PC-9 (cell line): Measurements from ENCODE around the gene TRPM6. TPM values are rescaled to one million over a fixed set of nuclear protein-coding genes. Genes with fewer than 3 reads are reported as not detected.

ENCODE experiments used
- BruUV-seq: library from RNA; stranded (reverse); fragments of 400-500 nt; replicated peaks from 2 replicates; lab custom pipeline; 2021; lab: Mats Ljungman, UMichigan
- CTCF ChIA-PET: fragments of 300-600 bp; sonication (Branson Sonifier 250); formaldehyde crosslinking; loops from one replicate; lab custom pipeline; 2022; ENCODE audit warnings: antibody characterized with exemption; lab: Charles Lee
- POLR2A ChIA-PET: fragments of 300-600 bp; sonication (Branson Sonifier 250); formaldehyde crosslinking; loops from one replicate; lab custom pipeline; 2022; ENCODE audit warnings: antibody characterized with exemption; ENCODE audit not compliant: unreplicated experiment; lab: Charles Lee
- DNase-seq, 2 experiments: peaks; one replicate each; pipeline versions ENCODE4 v3.0.0 to v3.0.0-alpha.2; 2015 to 2022; ENCODE audit warnings: mixed read lengths in 1 of 2
- H2AFZ ChIP-seq: fragments of 200-600 bp; sonication (generic); 2 replicates; pipeline ENCODE4 v1.8.1; 2017; ENCODE audit warnings: antibody characterized with exemption
- H3F3A ChIP-seq: fragments of 200-600 bp; sonication (generic); 2 replicates; pipeline ENCODE4 v1.8.1; 2017; ENCODE audit warnings: antibody characterized with exemption, mild to moderate bottlenecking, low read depth; ENCODE audit not compliant: insufficient read depth
- H3K27ac ChIP-seq: fragments of 200-600 bp; sonication (generic); 2 replicates; pipeline ENCODE4 v1.6.1; 2016; ENCODE audit warnings: mixed run types
- H3K27me3 ChIP-seq: fragments of 200-600 bp; sonication (generic); 2 replicates; pipeline ENCODE4 v1.6.1; 2016; ENCODE audit warnings: low read depth, mixed run types; ENCODE audit not compliant: insufficient read depth
- H3K36me3 ChIP-seq: fragments of 200-600 bp; sonication (generic); 2 replicates; pipeline ENCODE4 v1.6.1; 2016; ENCODE audit warnings: low read depth, mixed run types
- H3K4me1 ChIP-seq: fragments of 200-600 bp; sonication (generic); replicated peaks from 2 replicates; pipeline ENCODE4 v1.6.1; 2016; ENCODE audit warnings: mixed run types; ENCODE audit not compliant: insufficient read depth
- H3K4me2 ChIP-seq: fragments of 200-600 bp; sonication (generic); 2 replicates; pipeline ENCODE4 v1.6.1; 2017; ENCODE audit warnings: mixed run types
- H3K4me3 ChIP-seq: fragments of 200-600 bp; sonication (generic); 2 replicates; pipeline ENCODE4 v1.6.1; 2016; ENCODE audit warnings: mixed run types
- H3K79me2 ChIP-seq: fragments of 200-600 bp; sonication (generic); 2 replicates; pipeline ENCODE4 v1.6.1; 2017; ENCODE audit warnings: low read depth, mixed run types
- H3K9me2 ChIP-seq: fragments of 200-600 bp; sonication (generic); 2 replicates; pipeline ENCODE4 v1.8.1; 2017; ENCODE audit warnings: mild to moderate bottlenecking; ENCODE audit not compliant: insufficient read depth
- H3K9me3 ChIP-seq: fragments of 200-600 bp; sonication (generic); 2 replicates; pipeline ENCODE4 v1.8.1; 2016; ENCODE audit warnings: low read depth; ENCODE audit not compliant: insufficient read depth
- H4K20me1 ChIP-seq: fragments of 200-600 bp; sonication (generic); 2 replicates; pipeline ENCODE4 v1.8.1; 2017; ENCODE audit not compliant: insufficient read depth
- CTCF ChIP-seq: fragments of 200-600 bp; sonication (generic); conservative IDR thresholded peaks from 2 replicates; pipeline ENCODE4 v1.6.1; 2017; ENCODE audit warnings: mixed run types, antibody characterized with exemption, mild to moderate bottlenecking, moderate library complexity
- EZH2 ChIP-seq: fragments of 200-600 bp; sonication (generic); IDR thresholded peaks from 2 replicates; pipeline ENCODE4 v1.8.0; 2017; ENCODE audit warnings: antibody characterized with exemption, low read depth
- intact Hi-C: fragments of 100-400 bp; cut with micrococcal nuclease; formaldehyde crosslinking; loops from one replicate; pipeline ENCODE4 v1.10.0; 2022; ENCODE audit not compliant: unreplicated experiment
- total RNA-seq: library from RNA; stranded (reverse); gene quantifications from 2 replicates; pipeline ENCODE4 v1.2.3, GENCODE V29; 2021

Gene TRPM6
- total RNA-seq, 1 experiment from 2014 or later, result 0.09 TPM

- Histone ChIP-seq H4K20me1 (no peaks in the 10 kb centered on the region), H3F3A (no peaks in the 10 kb centered on the region), H3K36me3 (no peaks in the 10 kb centered on the region), H3K9me2 (peaks cover 4% of the 10 kb centered on the region; the same call in 1 of the 2 replicates), H3K27ac (no peak overlapping the region), H3K4me1 (0 out of 2 replicates have a peak, but pooled peaks cover 4% of the 10 kb centered on the region), H3K4me3 (no peak overlapping the region), H3K4me2 (no peak overlapping the region), H3K9me3 (no peaks in the 10 kb centered on the region), H2AFZ (no peak overlapping the region), H3K79me2 (no peaks in the 10 kb centered on the region), H3K27me3 (no peaks in the 10 kb centered on the region)
- CTCF ChIA-PET, result no interaction called here
- DNase-seq, result no peak
- intact Hi-C loops, result no loop called here
- BruUV-seq, result no TSS peak
- POLR2A ChIA-PET, result no interaction called here
- TF ChIP-seq EZH2, result no peak
- TF ChIP-seq CTCF, result no peak
Measured at GRCh38 chr9:74921737-74922136, 34.0 kb upstream of the TRPM6 start.

- no peak overlapping the region for H3K4me2 ChIP-seq
- no peaks in the 10 kb centered on the region for H3K36me3 ChIP-seq
- no peaks in the 10 kb centered on the region for H3K27me3 ChIP-seq
- H3K27ac ChIP-seq, result no peak overlapping the region
- H2AFZ ChIP-seq, result no peak overlapping the region
- H3K4me1 ChIP-seq, result 0 out of 2 replicates have a peak, but pooled peaks cover 4% of the 10 kb centered on the region
- no TSS peak for BruUV-seq
- TF ChIP-seq CTCF (no peak), EZH2 (no peak)
- no peaks in the 10 kb centered on the region for H3K9me2 ChIP-seq
- POLR2A ChIA-PET, result no interaction called here
- intact Hi-C loops, result no loop called here
- no peaks in the 10 kb centered on the region for H3K79me2 ChIP-seq
- H3K9me3 ChIP-seq, result no peaks in the 10 kb centered on the region
- no peaks in the 10 kb centered on the region for H3F3A ChIP-seq
- DNase-seq, result no peak
- H4K20me1 ChIP-seq, result no peaks in the 10 kb centered on the region
- no peak overlapping the region for H3K4me3 ChIP-seq
- CTCF ChIA-PET, result no interaction called here
Measured at GRCh38 chr9:74920944-74921626, 33.4 kb upstream of the TRPM6 start.

DNA sequence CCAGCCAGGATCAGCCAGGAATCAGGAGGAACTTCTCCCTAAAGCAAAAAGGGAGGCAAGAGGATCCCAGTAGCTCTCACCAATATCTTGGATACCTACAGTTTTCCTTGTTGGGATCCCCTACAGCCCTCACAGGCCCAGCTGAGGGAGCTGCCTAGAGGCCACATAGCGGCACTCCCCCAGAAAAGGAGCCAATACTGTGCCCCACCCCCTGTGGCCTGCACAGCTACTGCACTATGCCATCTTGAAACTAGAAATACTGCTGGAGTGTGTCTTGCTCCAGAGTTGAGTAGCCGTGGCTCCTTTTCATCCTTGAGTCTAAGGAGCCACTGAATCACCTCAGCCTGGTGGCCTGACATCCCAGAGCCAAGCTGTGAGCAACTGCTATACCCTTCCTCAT is 22.3 kb upstream of the TRPM6 start:
- Histone ChIP-seq H3K36me3 (no peaks in the 10 kb centered on the region), H4K20me1 (no peaks in the 10 kb centered on the region), H2AFZ (no peak overlapping the region), H3F3A (no peaks in the 10 kb centered on the region), H3K9me2 (no peaks in the 10 kb centered on the region), H3K27me3 (no peaks in the 10 kb centered on the region), H3K4me3 (no peak overlapping the region), H3K9me3 (no peaks in the 10 kb centered on the region), H3K27ac (no peak overlapping the region), H3K79me2 (no peaks in the 10 kb centered on the region), H3K4me2 (no peak overlapping the region), H3K4me1 (no peaks in the 10 kb centered on the region)
- ChIA-PET CTCF (interaction anchor here (0.7 kb wide), 1 partner anchor 244 kb away, joined by 4 read pairs; no protein-coding TSS in a partner anchor), POLR2A (no interaction called here)
- no peak for DNase-seq
- intact Hi-C loops, result no loop called here
- no TSS peak for BruUV-seq
- no peak for TF ChIP-seq EZH2
- TF ChIP-seq CTCF, result no peak
